SU-DHL-6 (cell line): ENCODE data around the gene EIF1AD.

Source experiments
- EZH2phosphoT487 ChIP-seq: fragments of 200-600 bp; sonication (generic), shearing (Covaris generic); conservative IDR thresholded peaks from 2 replicates; pipeline ENCODE4 v1.6.1; 2018; ENCODE audit warnings: mild to moderate bottlenecking, antibody characterized with exemption, low read length, moderate library complexity, mixed read lengths
- TF ChIP-seq, protein P1 (sequence below): fragments of 200-600 bp; sonication (generic); IDR thresholded peaks from one replicate; pipeline ENCODE4 v1.5.1; 2017; ENCODE audit warnings: antibody characterized with exemption, mild to moderate bottlenecking, low read length, moderate library complexity; ENCODE audit not compliant: insufficient read depth, poor library complexity, severe bottlenecking

DNA sequence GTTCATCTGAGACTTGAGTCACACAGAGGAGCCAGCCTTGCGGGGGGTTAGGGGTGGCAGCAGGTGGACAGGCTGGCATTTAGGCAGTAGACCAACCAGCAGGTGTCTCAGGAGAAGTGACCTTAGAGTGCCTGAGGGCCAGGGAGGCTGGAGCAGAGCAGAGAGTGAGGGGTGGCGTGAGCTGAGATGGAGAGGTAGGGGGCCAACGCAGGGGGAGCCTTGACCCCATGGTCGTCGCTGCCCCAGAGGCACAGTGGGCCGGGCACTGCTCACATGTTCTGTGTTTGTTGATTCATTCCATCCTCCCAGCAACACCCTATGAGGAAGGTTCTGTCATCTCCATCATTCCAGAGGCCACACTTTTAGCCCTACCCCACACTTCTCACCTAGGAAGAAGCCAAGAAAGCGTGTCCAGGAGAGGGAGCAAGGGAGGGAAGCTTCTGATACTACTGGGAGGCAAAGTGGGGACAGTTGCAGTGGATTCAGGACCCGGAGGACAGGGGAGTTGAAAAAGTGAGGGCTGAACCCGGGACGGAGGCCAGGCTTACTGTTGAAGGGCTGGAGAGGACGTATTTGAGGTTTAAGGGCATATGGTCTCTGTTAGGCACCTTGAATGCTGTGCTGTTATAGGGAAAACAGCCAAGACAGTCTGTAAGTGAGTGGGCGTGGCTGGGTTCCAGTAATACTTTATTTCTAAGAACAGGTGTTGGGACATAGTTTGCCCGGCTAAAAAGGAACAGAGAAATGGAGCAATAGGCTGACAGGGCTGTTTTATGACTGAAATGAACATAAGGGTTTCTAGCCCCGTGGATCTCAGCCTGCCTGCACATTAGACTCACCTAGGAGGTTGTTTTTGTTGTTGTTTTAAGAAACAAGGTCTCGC is 33.1 kb downstream of the EIF1AD start:
- TF ChIP-seq, protein P1, sequence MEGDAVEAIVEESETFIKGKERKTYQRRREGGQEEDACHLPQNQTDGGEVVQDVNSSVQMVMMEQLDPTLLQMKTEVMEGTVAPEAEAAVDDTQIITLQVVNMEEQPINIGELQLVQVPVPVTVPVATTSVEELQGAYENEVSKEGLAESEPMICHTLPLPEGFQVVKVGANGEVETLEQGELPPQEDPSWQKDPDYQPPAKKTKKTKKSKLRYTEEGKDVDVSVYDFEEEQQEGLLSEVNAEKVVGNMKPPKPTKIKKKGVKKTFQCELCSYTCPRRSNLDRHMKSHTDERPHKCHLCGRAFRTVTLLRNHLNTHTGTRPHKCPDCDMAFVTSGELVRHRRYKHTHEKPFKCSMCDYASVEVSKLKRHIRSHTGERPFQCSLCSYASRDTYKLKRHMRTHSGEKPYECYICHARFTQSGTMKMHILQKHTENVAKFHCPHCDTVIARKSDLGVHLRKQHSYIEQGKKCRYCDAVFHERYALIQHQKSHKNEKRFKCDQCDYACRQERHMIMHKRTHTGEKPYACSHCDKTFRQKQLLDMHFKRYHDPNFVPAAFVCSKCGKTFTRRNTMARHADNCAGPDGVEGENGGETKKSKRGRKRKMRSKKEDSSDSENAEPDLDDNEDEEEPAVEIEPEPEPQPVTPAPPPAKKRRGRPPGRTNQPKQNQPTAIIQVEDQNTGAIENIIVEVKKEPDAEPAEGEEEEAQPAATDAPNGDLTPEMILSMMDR = no peak
- TF ChIP-seq EZH2phosphoT487 = no peak
